ENCODE results near the gene LYRM9.
"Not testable (repeated sequence)": the region's sequence is repeated elsewhere in the genome, so short reads cannot be mapped to it uniquely, and the experiment has no call there.

Gene LYRM9

GRCh38 chr17:27838607-27839006, 54.6 kb downstream of the LYRM9 start:
- not testable (repeated sequence) for H3K4me3 ChIP-seq (ENCODE audit: low read depth in 1 of 2, low read length in 1 of 2); H3K4me1 ChIP-seq (ENCODE audit: control insufficient read depth in 1 of 2, insufficient read depth in 1 of 2, low read depth in 1 of 2, low read length in 1 of 2); H3K27me3 ChIP-seq; H3K36me3 ChIP-seq; H3K27ac ChIP-seq; H3K9me3 ChIP-seq

- not testable (repeated sequence) for H3K27me3 ChIP-seq; H3K4me3 ChIP-seq (ENCODE audit: low read depth in 1 of 2, low read length in 1 of 2); H3K36me3 ChIP-seq; H3K9me3 ChIP-seq; H3K27ac ChIP-seq; H3K4me1 ChIP-seq (ENCODE audit: control insufficient read depth in 1 of 2, insufficient read depth in 1 of 2, low read depth in 1 of 2, low read length in 1 of 2)
These were observed 55.4 kb downstream of the LYRM9 start for GRCh38 chr17:27837769-27838168.

- no peaks in the 10 kb centered on the region for H3K4me1 ChIP-seq (ENCODE audit: control insufficient read depth in 1 of 2, insufficient read depth in 1 of 2, low read depth in 1 of 2, low read length in 1 of 2)
- no peak for TF ChIP-seq CTCF (IDR thresholded peaks at IDR 0.05)
- H3K36me3 ChIP-seq = no peaks in the 10 kb centered on the region
- no peaks in the 10 kb centered on the region for H3K27me3 ChIP-seq
- H3K9me3 ChIP-seq = no peaks in the 10 kb centered on the region
- no peak overlapping the region for H3K4me3 ChIP-seq (ENCODE audit: low read depth in 1 of 2, low read length in 1 of 2)
- H3K27ac ChIP-seq = no peak overlapping the region
These were observed 56.5 kb downstream of the LYRM9 start for GRCh38 chr17:27836651-27837050.

GRCh38 chr17:27834571-27834970, 58.6 kb downstream of the LYRM9 start:
- TF ChIP-seq CTCF (IDR thresholded peaks at IDR 0.05) = no peak
- H3K27me3 ChIP-seq = no peaks in the 10 kb centered on the region
- no peaks in the 10 kb centered on the region for H3K36me3 ChIP-seq
- H3K4me1 ChIP-seq (ENCODE audit: control insufficient read depth in 1 of 2, insufficient read depth in 1 of 2, low read depth in 1 of 2, low read length in 1 of 2) = no peaks in the 10 kb centered on the region
- no peak overlapping the region for H3K4me3 ChIP-seq (ENCODE audit: low read depth in 1 of 2, low read length in 1 of 2)
- no peaks in the 10 kb centered on the region for H3K9me3 ChIP-seq
- no peak overlapping the region for H3K27ac ChIP-seq

DNA sequence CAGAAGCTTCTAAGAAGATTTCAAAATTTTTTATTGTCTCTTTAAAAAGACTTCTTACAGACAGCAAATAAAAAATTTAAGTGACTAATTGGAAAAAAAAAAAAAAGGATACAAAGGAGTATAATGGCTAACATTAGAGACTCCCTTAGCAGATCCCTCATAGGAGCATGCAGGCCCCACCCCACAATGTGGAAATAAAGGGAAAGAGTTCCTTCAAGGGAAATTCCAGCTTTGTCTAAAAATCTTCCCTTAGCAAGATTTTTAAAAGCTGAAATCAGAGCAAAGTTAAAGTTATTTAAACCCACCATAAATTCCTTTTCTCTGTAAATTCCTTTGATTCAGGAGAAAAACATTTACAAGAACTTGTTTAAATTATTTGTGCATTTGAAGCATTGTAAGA, 60.3 kb downstream of the LYRM9 start:
- Histone ChIP-seq H3K36me3 (no peaks in the 10 kb centered on the region), H3K9me3 (no peaks in the 10 kb centered on the region), H3K27me3 (no peaks in the 10 kb centered on the region), H3K4me3 (ENCODE audit: low read depth in 1 of 2, low read length in 1 of 2) (no peak overlapping the region), H3K4me1 (ENCODE audit: control insufficient read depth in 1 of 2, insufficient read depth in 1 of 2, low read depth in 1 of 2, low read length in 1 of 2) (no peaks in the 10 kb centered on the region), H3K27ac (no peak overlapping the region)
- no peak for TF ChIP-seq CTCF (IDR thresholded peaks at IDR 0.05)

- H3K4me3 ChIP-seq (ENCODE audit: low read depth in 1 of 2, low read length in 1 of 2); H3K36me3 ChIP-seq; H3K9me3 ChIP-seq; H3K4me1 ChIP-seq (ENCODE audit: control insufficient read depth in 1 of 2, insufficient read depth in 1 of 2, low read depth in 1 of 2, low read length in 1 of 2); H3K27me3 ChIP-seq; H3K27ac ChIP-seq: not testable (repeated sequence)
These were observed 63.3 kb downstream of the LYRM9 start for GRCh38 chr17:27829888-27830287.

DNA sequence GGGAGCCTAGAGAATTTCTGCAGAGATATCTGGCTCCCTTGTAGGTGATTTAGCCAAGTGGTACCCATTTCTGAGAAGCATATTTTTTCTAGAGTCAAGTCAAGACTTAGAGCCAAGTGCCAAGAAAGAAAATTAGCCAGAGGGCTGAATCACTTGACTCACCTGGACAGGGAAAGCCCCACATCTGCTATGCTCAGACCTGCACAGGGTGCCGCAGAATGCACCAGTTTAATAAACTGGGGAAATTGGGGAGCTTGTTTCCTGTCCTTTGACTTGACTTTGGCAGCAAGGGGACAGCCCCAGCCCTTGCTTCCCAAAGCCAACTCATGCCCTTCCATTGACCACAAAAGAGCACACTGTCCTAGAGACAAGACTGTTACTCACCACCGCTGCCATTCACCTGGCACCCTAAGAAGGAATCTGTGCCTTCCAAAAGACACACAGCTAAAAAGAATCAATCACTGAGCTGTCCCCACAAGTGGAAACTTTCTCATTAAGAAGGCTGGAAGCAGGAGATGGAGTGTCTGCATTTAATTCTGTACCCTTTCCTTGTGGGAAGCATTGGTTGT, 63.9 kb downstream of the LYRM9 start:
- H3K9me3 ChIP-seq; H3K36me3 ChIP-seq; H3K4me1 ChIP-seq (ENCODE audit: control insufficient read depth in 1 of 2, insufficient read depth in 1 of 2, low read depth in 1 of 2, low read length in 1 of 2); H3K27me3 ChIP-seq; H3K27ac ChIP-seq; H3K4me3 ChIP-seq (ENCODE audit: low read depth in 1 of 2, low read length in 1 of 2): not testable (repeated sequence)
